Stimulated activated CD4-positive, alpha-beta T cell treated with anti-CD3 and anti-CD28 coated beads, Interleukin-2, amount 100 ng/mL, for 24 hours (primary cell): ENCODE results near the gene SHB.

Experiments used
- DNase-seq, 2 donors: peaks; one replicate each; pipeline ENCODE4 v3.0.0-alpha.2; 2020

The SHB gene

DNA sequence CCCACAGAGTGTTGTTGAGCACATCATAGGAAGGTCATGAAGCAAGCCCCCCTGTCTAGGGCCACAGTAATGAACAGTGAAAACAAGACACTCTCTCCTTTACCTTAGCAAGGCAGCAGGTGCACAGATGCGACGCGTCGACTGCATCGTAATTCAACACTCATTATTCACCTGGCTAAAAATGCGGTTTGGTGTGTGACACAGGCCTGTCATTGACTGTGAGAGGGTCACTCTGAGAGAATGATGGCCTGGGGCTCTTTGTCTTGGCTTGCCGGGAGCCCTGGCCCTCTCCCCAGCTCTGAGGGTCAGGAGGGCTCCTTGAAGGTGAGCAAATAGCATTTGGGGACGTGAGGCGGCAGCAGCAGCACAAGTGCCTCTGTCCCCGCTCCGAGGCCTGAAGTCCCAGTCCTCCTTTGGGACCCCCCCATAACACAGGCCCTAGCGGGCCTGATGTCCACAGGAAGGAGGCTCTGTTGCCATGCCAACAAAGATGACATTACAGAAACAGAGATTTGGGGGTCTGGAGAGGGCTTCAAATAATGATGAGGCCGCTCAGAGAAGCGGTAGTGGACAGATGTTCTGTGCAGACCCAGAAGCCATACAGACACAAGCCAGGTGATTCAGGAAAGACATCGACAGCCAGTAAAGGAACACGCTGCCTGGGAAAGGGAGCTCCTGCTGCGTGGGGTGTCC, 46.7 kb downstream of the SHB start:
- no peak for DNase-seq

DNA sequence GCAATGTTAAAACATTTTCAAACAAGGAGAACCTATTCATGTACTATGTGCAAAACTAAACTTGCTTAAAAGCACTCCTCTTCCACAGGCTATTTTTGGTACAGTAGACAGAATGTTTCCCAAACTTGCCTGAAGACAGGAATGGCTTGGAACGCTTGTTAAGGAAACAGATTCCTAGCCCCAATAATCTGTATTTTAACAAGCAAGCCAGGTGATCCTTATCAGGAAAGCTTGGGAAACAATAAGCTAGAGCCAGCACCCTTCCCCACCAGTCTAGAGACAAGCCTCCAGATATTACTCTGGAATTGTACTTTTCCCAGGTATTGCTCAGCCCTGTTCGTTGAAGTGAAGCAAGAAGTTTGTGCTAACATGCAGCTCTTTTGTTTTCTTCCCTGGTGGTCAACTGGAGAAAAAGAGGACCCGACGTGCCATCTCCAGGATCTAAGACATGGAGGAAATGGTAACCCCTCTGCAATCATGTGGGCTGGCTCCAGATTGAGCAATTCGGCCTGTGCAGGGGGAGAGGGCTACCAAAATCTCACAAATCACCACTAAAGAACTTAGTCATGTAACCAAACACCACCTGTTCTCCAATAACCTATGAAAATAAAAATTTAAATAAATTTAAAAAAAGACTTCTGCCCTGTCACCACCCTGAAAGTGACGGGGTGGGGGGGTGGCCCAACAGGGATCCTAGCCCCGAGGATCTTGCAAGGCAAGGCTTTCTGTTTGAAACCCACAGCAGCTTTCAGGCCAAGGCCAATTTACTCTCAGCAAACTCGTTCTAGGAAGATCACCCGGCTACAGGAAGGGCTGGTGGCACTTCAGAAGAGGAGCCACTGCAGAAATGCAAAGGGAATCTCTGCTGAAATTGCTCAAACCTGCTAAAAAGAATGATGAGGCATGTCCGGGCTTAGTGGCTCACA, 48.6 kb downstream of the SHB start:
- DNase-seq: no peak

DNA sequence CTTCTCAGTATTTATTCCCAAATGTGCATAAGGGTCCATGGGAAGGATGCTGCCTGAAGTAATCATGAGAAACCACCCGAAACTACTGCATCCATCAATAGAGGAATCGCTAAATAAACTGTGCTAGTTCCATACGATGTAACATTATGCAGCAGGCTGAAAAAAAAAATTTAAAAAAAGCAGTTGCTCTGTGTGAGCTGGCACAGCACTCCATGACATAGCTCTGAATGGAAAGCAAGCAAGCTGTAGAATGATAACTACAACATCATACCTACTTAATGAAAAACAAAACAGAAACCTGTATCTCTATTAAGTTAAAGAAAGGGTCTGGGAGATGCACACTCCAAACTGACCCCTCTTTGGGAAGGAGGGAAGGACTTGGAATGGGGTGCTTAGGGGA, 49.3 kb downstream of the SHB start:
- no peak for DNase-seq

DNA sequence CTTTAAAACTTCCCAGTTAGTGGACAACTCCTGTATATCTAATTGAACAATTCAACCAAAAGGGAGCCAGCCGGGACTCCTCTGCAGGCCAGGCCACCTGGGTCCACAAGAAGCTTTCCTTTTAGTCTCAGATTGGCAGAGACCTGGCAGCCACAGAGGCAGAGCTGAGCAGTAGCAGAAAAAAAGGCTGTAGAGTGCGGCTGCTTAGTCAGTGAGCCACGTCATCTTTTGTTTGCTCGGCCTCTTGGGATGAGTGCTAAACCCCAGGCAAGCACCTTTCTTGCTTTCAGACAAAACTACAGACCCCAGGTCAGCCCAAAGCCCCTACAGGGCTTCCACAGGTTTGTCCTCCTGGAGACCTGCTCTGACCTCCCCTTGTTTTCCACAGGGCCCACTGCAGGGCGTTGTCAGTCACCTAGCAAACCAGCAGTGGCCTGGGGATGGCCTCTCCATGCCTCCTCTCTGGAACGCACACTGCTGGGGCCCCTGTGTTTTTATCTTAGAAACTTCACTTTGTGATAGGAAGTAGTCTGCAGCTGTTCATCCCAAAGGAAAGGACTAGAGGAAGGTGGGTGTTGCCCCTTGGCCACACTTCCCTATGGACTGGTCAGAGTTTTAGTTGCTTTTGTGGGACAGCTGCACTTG, 49.9 kb downstream of the SHB start:
- DNase-seq: no peak

GRCh38 chr9:38018241-38018957, 50.6 kb downstream of the SHB start:
- DNase-seq: no peak

DNA sequence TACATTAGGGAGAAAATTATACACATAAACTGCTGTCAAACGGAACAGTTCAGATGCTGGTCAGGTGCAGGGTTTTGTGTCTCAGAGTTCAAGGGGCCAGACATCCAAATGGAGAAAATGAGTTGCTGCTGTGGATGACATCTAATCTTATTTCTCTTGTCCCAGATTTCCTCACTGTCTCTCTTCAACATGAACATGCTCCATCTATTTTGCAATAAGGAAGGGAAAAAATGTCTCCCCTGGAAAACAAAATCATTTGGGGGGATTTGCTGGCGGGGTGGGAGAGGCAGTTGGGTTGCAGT, 51.2 kb downstream of the SHB start:
- DNase-seq: no peak

DNA sequence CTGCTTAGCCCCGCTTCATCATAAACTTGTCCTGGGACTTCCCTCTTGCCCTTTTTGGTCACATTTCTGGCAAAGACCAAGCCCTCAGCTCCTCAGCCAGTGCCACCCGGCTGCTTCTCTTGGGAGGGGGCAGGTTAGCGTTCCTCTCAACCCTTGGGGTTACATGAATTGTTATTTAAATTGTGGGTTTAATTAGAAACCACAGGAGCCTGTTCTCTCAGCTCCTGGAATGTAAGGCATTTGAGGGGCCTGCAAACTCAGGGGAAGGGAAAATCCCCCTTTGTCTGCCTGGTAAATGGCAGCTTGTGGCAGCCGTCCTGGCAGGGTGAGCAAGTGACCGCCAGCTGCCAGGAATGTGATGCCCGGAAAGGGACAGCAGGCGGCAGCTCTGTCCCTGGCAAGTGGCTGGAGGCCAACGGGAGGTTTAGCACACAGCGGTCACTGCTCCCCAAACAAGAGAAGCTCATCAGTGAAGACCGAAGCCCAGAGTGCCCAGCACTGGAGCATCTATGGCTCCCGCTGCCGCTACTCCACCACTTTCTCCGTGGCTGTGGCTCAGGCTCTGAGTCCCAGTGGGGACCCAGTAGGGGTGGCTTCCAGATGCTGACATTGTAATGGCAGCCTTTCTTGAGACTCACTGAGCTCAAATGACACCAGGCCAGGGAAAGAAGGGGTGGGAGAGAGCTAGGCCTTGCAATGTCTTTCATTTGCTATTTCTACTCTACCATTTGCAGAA, 51.7 kb downstream of the SHB start:
- DNase-seq: no peak

- DNase-seq: no peak
These were observed 52.5 kb downstream of the SHB start for GRCh38 chr9:38016375-38017135.

DNA sequence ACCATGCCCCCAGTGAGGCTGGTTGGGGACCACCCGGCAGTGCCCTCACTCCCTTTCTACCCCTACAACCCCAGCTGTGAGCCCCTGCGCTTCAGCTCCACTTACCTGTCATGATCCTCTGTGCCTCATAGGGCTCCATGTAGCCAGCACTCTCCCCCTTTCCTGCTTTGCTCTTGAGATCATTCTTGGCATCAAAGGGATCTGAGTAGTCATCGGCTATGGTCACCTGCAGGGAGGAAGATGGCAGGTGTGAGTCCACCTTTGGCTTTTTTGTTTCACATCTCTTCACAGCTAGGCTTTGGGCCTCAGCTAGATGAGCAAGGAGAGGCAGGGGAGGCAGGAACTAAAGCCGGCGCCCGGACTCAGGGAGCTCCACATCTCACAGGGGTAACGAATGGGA, 53.1 kb downstream of the SHB start:
- no peak for DNase-seq

DNA sequence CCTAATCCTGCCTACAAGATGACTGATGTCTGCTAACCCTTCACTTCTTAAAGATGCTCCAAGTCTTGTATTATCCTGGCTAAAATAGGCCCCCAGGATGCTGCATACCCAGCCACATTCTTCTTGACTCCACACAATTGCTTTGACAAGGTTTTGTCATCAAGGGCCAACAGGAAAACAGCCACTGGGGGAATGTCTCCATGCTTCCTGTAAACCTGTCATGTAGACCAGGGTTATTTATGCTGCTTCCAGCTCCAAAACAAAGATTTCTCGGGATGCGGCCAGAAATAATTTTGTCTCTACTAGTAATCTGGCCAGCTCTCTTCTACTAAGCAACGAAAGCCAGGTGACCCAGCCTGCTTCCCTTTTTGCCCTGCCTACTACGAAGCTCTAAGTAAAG, 53.8 kb downstream of the SHB start:
- DNase-seq: no peak

- DNase-seq: no peak
These were observed 56.1 kb downstream of the SHB start for GRCh38 chr9:38012767-38013450.

DNA sequence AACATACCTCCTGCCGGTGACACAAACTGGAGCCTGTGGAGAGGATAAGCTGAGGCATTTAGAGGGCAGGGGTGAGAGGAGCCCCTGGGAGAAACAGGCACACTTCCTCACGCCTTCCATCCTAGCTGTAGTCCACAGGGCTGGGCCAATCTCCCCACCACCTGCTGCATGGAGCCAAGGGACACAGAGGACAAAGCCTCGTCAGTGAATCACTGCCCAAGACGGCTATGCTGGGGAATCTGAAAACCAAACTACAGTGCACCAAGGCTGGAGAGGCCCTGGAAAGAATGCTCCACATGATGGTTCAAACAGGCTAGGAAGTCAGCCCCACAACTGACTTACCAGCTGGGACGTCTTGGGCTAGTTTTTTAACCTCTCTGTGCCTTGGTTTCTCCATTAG, 57.0 kb downstream of the SHB start:
- DNase-seq: no peak

DNA sequence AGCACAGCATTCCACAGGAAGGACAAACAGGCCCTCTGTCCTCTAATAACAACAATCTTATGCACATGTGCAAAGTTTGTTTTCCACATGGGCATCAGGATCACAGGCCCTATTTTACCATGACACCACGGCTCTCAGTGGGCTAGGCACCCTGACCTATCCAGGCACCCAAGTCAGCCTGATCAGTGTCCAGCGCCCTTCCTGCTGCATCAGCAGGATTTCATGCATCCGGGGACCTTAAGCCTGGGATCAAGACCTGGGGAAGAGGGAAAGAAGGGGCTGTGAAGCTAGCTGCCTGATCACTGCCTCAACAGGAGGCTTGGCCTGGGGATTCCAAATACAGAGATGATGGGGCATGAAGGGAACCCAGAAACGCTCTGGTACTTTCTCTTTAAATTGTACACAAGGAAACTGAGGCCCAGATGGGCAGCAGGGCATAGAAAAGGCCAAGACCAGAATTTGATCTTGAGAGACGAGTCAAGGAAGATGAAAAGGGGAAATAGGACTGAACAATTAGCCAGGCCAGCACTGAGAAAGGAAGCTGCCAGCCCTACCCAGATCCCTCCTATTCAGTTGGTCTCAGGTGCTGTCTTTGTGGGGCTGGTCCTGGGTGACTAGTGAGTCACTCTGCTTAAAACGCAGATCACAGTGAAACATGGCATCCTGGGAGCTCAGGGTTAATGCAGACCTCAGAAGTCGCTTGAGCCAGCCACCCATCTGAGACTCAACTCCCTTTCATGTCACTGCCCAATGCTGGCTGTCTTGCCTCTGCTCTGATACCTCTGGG, 57.9 kb downstream of the SHB start:
- DNase-seq: no peak

GRCh38 chr9:38009990-38010389, 59.0 kb downstream of the SHB start:
- no peak for DNase-seq

DNA sequence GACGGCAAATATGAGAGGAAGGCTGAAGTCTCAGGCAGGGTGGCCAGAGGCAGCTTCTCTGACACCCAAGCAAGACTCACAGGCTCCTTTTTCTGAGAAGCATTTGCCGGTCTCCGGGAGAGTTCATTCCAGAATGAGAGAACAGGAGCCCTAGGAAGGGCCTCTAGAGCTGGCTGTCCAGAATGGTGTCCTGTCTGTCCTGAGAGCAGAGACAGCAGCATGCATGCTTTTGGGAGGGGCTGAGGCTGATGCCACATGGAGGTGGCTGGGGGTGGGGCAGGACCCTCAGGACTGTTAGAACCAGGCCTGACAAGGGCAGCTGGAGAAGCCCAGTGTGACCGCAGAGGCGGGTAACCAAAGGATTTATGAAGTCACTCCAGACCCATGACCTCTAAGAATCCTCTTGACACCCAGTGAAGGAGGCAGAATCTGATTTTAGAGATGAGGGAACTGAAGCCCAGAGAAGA, 60.0 kb downstream of the SHB start:
- no peak for DNase-seq

DNA sequence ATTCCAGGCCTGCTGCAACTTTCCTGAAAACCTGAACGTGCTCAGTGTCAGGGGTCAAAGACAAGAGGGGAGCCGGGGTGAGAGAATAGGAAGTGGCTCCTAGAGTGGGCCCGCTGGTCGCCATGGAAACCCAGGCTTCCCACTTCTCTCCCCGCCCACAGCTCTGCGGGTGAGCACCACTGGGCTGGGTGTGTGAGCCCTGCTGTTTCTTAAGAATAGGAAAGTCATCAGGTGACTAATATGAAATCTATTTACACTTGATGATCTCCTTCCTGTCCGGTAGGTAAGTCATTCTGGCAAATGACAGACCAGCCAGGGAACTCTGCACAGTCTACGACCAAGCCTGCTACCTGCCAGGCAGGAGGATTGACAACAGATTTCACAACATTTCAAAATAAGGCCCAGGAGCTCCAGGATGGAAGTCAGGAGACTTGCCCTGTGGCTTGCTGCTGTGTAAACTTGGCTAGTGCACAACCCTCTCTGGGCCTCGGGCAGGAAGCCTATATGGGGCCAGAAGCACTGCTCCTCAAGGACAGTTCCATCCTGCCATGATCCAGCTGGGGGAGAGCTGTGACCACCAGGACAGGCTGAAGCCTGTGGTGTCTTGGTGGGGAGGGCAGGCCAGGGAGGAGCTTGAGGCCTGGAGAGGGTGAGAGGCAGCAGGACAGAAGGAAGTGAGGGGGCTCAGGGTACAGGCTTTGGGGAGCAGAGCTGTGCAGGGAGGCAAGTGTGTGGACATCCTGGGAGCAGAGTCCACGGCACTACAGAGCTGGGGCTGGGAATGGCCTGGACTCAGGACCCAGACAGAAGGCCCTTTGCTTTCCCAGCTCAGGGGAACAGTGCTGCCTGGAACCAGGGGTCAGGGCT, 60.6 kb downstream of the SHB start:
- peak; percentile 41 to 73 for DNase-seq

DNA sequence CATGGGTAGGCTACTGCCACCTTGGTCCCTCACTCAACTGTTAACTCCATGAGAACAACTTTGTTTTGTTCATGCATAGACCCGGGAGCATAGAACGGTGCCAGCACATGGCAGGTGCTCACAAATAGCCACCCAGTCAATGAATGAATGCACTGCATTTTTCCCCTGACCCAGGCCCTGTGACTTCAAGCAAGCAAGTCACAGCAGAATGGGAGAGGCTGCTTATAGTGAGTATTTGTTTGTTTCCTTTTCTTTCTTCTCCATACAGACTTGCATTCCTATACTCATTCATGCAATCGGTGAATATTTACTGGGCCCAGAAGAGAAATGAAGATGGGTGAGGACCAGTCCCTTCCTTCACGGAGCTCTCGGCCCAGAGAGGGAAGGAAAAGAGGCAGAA, 62.0 kb downstream of the SHB start:
- no peak for DNase-seq

GRCh38 chr9:38006163-38006562, 62.9 kb downstream of the SHB start:
- DNase-seq: no peak
